ENCODE data around the gene KLHDC7A. TPM values are rescaled to one million over a fixed set of nuclear protein-coding genes. Genes with fewer than 3 reads are reported as not detected.

The KLHDC7A gene
- total and polyA plus RNA-seq, 4 donors = 1.0 to 4.9 (median 1.6) TPM

- 44 to 53% methylated on average over 3 of the region's 3 CpGs for WGBS, 2 donors
- peaks cover 0 to 2% (median 0%) of the 10 kb centered on the region in 5 donors for H3K4me1 ChIP-seq (ENCODE audit: control insufficient read depth in 5 of 5, insufficient read depth in 5 of 5, low read length in 5 of 5)
- no peak overlapping the region for H3K4me3 ChIP-seq
- peaks cover 0 to 24% (median 3%) of the 10 kb centered on the region in 3 donors for H3K27me3 ChIP-seq (ENCODE audit: control insufficient read depth in 3 of 3, insufficient read depth in 3 of 3, low read length in 2 of 3)
- H3K27ac ChIP-seq (ENCODE audit: low read depth in 1 of 2, low read length in 1 of 2) = no peak overlapping the region
- DNase-seq (no peak), ATAC-seq (ENCODE audit: insufficient read depth, low FRiP score) (no peak)
- no peaks in the 10 kb centered on the region for H3K36me3 ChIP-seq (ENCODE audit: control insufficient read depth in 4 of 4, insufficient read depth in 4 of 4, low read length in 4 of 4)
- no peak for TF ChIP-seq CTCF (IDR thresholded peaks at IDR 0.05; ENCODE audit: control extremely low read depth, extremely low read depth)
- H3K9ac ChIP-seq (ENCODE audit: insufficient read depth in 1 of 2, low read length in 2 of 2) = no peak overlapping the region
- H3K9me3 ChIP-seq (ENCODE audit: control insufficient read depth in 4 of 4, insufficient read depth in 3 of 4, low read length in 3 of 4) = peaks cover 0 to 2% (median 0%) of the 10 kb centered on the region in 4 donors
Observed at GRCh38 chr1:18531503-18531845, 50.7 kb downstream of the KLHDC7A start.

- no peak overlapping the region for H3K27ac ChIP-seq (ENCODE audit: low read depth in 1 of 2, low read length in 1 of 2)
- peaks cover 0 to 2% (median 0%) of the 10 kb centered on the region in 5 donors for H3K4me1 ChIP-seq (ENCODE audit: control insufficient read depth in 5 of 5, insufficient read depth in 5 of 5, low read length in 5 of 5)
- no peaks in the 10 kb centered on the region for H3K36me3 ChIP-seq (ENCODE audit: control insufficient read depth in 4 of 4, insufficient read depth in 4 of 4, low read length in 4 of 4)
- DNase-seq (no peak), ATAC-seq (ENCODE audit: insufficient read depth, low FRiP score) (no peak)
- peaks cover 0 to 22% (median 3%) of the 10 kb centered on the region in 3 donors for H3K27me3 ChIP-seq (ENCODE audit: control insufficient read depth in 3 of 3, insufficient read depth in 3 of 3, low read length in 2 of 3)
- H3K9ac ChIP-seq (ENCODE audit: insufficient read depth in 1 of 2, low read length in 2 of 2) = no peak overlapping the region
- 81 to 83% methylated on average over 8 of the region's 8 CpGs for WGBS, 2 donors
- no peak overlapping the region for H3K4me3 ChIP-seq
- no peak for TF ChIP-seq CTCF (IDR thresholded peaks at IDR 0.05; ENCODE audit: control extremely low read depth, extremely low read depth)
- H3K9me3 ChIP-seq (ENCODE audit: control insufficient read depth in 4 of 4, insufficient read depth in 3 of 4, low read length in 3 of 4) = peaks cover 0 to 2% (median 0%) of the 10 kb centered on the region in 4 donors
Observed at GRCh38 chr1:18532390-18533170, 51.9 kb downstream of the KLHDC7A start.

- Histone ChIP-seq H3K9me3 (ENCODE audit: control insufficient read depth in 4 of 4, insufficient read depth in 3 of 4, low read length in 3 of 4) (peaks cover 0 to 2% (median 0%) of the 10 kb centered on the region in 4 donors), H3K27me3 (ENCODE audit: control insufficient read depth in 3 of 3, insufficient read depth in 3 of 3, low read length in 2 of 3) (peaks cover 0 to 20% (median 6%) of the 10 kb centered on the region in 3 donors), H3K9ac (ENCODE audit: insufficient read depth in 1 of 2, low read length in 2 of 2) (no peak overlapping the region), H3K4me3 (no peak overlapping the region), H3K4me1 (ENCODE audit: control insufficient read depth in 5 of 5, insufficient read depth in 5 of 5, low read length in 5 of 5) (peaks cover 0 to 2% (median 0%) of the 10 kb centered on the region in 5 donors), H3K36me3 (ENCODE audit: control insufficient read depth in 4 of 4, insufficient read depth in 4 of 4, low read length in 4 of 4) (no peaks in the 10 kb centered on the region), H3K27ac (ENCODE audit: low read depth in 1 of 2, low read length in 1 of 2) (no peak overlapping the region)
- TF ChIP-seq CTCF (IDR thresholded peaks at IDR 0.05; ENCODE audit: control extremely low read depth, extremely low read depth) = no peak
- 53 to 61% methylated on average over 3 of the region's 3 CpGs for WGBS, 2 donors
- ATAC-seq (ENCODE audit: insufficient read depth, low FRiP score) (no peak), DNase-seq (no peak)
Observed at GRCh38 chr1:18533259-18533658, 52.5 kb downstream of the KLHDC7A start.

Data from lung (tissue), 12 donors.